HG03432 (cell line): Measurements from ENCODE around the gene NFATC1.

Experiments used
- ATAC-seq: cut with Tn5 transposase; IDR thresholded peaks from one replicate; pipeline ENCODE4 v1.9.1; 2021; ENCODE audit warnings: mild to moderate bottlenecking, moderate library complexity; ENCODE audit not compliant: unreplicated experiment

Gene NFATC1

GRCh38 chr18:79513381-79514081, 117.8 kb downstream of the NFATC1 start:
- no peak for ATAC-seq

GRCh38 chr18:79515331-79515730, 119.6 kb downstream of the NFATC1 start:
- no peak for ATAC-seq

GRCh38 chr18:79515944-79516351, 120.2 kb downstream of the NFATC1 start:
- ATAC-seq = no peak

- no peak for ATAC-seq
Observed at GRCh38 chr18:79516441-79516931, 120.8 kb downstream of the NFATC1 start.

- no peak for ATAC-seq
Observed at GRCh38 chr18:79517341-79517740, 121.6 kb downstream of the NFATC1 start.

GRCh38 chr18:79518028-79518682, 122.4 kb downstream of the NFATC1 start:
- ATAC-seq = no peak

GRCh38 chr18:79518683-79519128, 123.0 kb downstream of the NFATC1 start:
- ATAC-seq = no peak

GRCh38 chr18:79519751-79520477, 124.2 kb downstream of the NFATC1 start:
- ATAC-seq = no peak

- no peak for ATAC-seq
Observed at GRCh38 chr18:79520478-79521390, 125.0 kb downstream of the NFATC1 start.

GRCh38 chr18:79521416-79522205, 125.9 kb downstream of the NFATC1 start:
- ATAC-seq = no peak

GRCh38 chr18:79522451-79523205, 126.9 kb downstream of the NFATC1 start:
- ATAC-seq = peak; percentile 13

GRCh38 chr18:79523206-79523735, 127.5 kb downstream of the NFATC1 start:
- ATAC-seq = peak; percentile 37

- ATAC-seq = peak; percentile 68
Observed at GRCh38 chr18:79523736-79524180, 128.0 kb downstream of the NFATC1 start.

GRCh38 chr18:79524181-79525078, 128.7 kb downstream of the NFATC1 start:
- ATAC-seq = peak; percentile 34

GRCh38 chr18:79525556-79526467, 130.1 kb downstream of the NFATC1 start:
- no peak for ATAC-seq
